Urinary bladder (tissue), 4 donors: ENCODE results near the gene PRKAR2B. TPM values are rescaled to one million over a fixed set of nuclear protein-coding genes. Genes with fewer than 3 reads are reported as not detected.
A peak's percentile ranks its signal among the peaks of the same experiment; 100 is the strongest.

Experiments
- DNase-seq: peaks from one replicate; pipeline ENCODE4 v3.0.0-alpha.2; 2015; ENCODE audit errors: extremely low spot score
- H3K27ac ChIP-seq: one replicate; pipeline ENCODE4 v1.5.1; 2013; ENCODE audit warnings: low read depth, mild to moderate bottlenecking, moderate library complexity
- H3K36me3 ChIP-seq: one replicate; pipeline ENCODE4 v1.6.1; 2013; ENCODE audit warnings: mild to moderate bottlenecking, moderate library complexity; ENCODE audit not compliant: insufficient read depth
- H3K4me1 ChIP-seq: one replicate; pipeline ENCODE4 v1.6.1; 2013; ENCODE audit warnings: mild to moderate bottlenecking, moderate library complexity; ENCODE audit not compliant: insufficient read depth
- H3K4me3 ChIP-seq: one replicate; pipeline ENCODE4 v1.5.1; 2013; ENCODE audit warnings: low read depth, low read length
- WGBS: extraction: QIAGEN DNeasy Blood & Tissue Kit; methylation state at CpG from one replicate; pipeline ENCODE4 v1.1.7; 2013; 5-methylcytosine and 5-hydroxymethylcytosine counted together
- polyA plus RNA-seq: library from polyadenylated mRNA; stranded (reverse); fragments of 200-250 nt; gene quantifications from one replicate; pipeline ENCODE4 v1.2.3, GENCODE V29; 2013
- total RNA-seq: library from RNA; depleted of rRNA; stranded (reverse); fragments of >200 nt; gene quantifications from one replicate; pipeline ENCODE4 v1.2.3, GENCODE V29; 2014
- donor health status: healthy with polysubstance abuse.
- donor health status: healthy.

The PRKAR2B gene
- total and polyA plus RNA-seq, 2 donors = 42.8 to 60.1 TPM

- H3K36me3 ChIP-seq = peaks cover 5% of the 10 kb centered on the region
- H3K27ac ChIP-seq = no peak overlapping the region
- H3K4me3 ChIP-seq = no peak overlapping the region
- 61% methylated on average over 3 of the region's 3 CpGs for WGBS
- no peaks in the 10 kb centered on the region for H3K4me1 ChIP-seq
- DNase-seq = no peak
Observed at GRCh38 chr7:107206706-107207105, 162.2 kb downstream of the PRKAR2B start.

- 94% methylated on average over 5 of the region's 5 CpGs for WGBS
- peaks cover 5% of the 10 kb centered on the region for H3K36me3 ChIP-seq
Observed at GRCh38 chr7:107207459-107207858, 163.0 kb downstream of the PRKAR2B start.

GRCh38 chr7:107208024-107208521, 163.6 kb downstream of the PRKAR2B start:
- H3K4me3 ChIP-seq = no peak overlapping the region
- no peaks in the 10 kb centered on the region for H3K4me1 ChIP-seq
- H3K27ac ChIP-seq = no peak overlapping the region
- no peak for DNase-seq
- peaks cover 5% of the 10 kb centered on the region for H3K36me3 ChIP-seq
- WGBS = 39% methylated on average over 3 of the region's 3 CpGs

More at GRCh38 chr7:107207459-107207858, 163.0 kb downstream of the PRKAR2B start:
- Histone ChIP-seq H3K4me1 (no peaks in the 10 kb centered on the region), H3K4me3 (no peak overlapping the region), H3K27ac (no peak overlapping the region)
- DNase-seq = no peak

GRCh38 chr7:107208563-107208962, 164.1 kb downstream of the PRKAR2B start:
- Histone ChIP-seq H3K4me3 (no peak overlapping the region), H3K36me3 (peaks cover 4% of the 10 kb centered on the region), H3K4me1 (no peaks in the 10 kb centered on the region), H3K27ac (peak overlapping the region; percentile 60)
- DNase-seq = no peak
- WGBS = 85% methylated on average over 5 of the region's 5 CpGs

GRCh38 chr7:107209565-107209964, 165.1 kb downstream of the PRKAR2B start:
- Histone ChIP-seq H3K36me3 (no peaks in the 10 kb centered on the region), H3K27ac (no peak overlapping the region), H3K4me3 (no peak overlapping the region), H3K4me1 (no peaks in the 10 kb centered on the region)
- WGBS = 65% methylated on average over 4 of the region's 4 CpGs
- DNase-seq = no peak

- DNase-seq = no peak
- Histone ChIP-seq H3K27ac (no peak overlapping the region), H3K4me3 (no peak overlapping the region), H3K36me3 (no peaks in the 10 kb centered on the region), H3K4me1 (no peaks in the 10 kb centered on the region)
- WGBS = 97% methylated on average over 4 of the region's 4 CpGs
Observed at GRCh38 chr7:107210400-107210799, 165.9 kb downstream of the PRKAR2B start.

Other genes with a start within 250 kb of the PRKAR2B start
- 12.1 TPM for gene PIK3CG, start 179.4 kb upstream of the PRKAR2B start, total RNA-seq
- 0.82 TPM for gene PIK3CG, start 179.4 kb upstream of the PRKAR2B start, polyA plus RNA-seq
- 146 TPM for gene HBP1, start 124.3 kb downstream of the PRKAR2B start, total RNA-seq
- 68.2 TPM for gene HBP1, start 124.3 kb downstream of the PRKAR2B start, polyA plus RNA-seq